ENCODE results near the gene WFDC12.

Gene WFDC12

DNA sequence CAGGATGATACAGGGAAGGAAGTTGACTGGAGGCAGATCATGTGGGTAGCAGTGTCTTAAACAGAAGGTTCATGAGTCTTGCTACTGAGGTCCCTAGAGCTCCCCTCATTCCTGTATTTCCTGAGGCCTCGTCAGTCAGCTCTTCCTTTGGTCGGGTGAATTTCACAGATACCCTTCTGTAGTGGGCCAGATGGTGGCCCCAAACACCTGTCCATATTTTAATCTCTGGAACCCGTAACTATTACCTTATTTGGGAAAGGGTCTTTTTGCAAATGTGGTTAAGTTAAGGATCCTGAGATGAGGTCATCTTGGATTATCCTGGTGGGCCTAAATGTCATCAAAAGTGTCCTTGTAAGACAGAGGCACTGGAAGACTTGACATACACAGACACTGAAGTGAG lies 32.9 kb downstream of the WFDC12 start:
- DNase-seq (ENCODE audit: low read depth in 2 of 2): no peak

- DNase-seq (ENCODE audit: low read depth in 2 of 2): no peak
Measured at GRCh38 chr20:45090481-45090880, 33.8 kb downstream of the WFDC12 start.

DNA sequence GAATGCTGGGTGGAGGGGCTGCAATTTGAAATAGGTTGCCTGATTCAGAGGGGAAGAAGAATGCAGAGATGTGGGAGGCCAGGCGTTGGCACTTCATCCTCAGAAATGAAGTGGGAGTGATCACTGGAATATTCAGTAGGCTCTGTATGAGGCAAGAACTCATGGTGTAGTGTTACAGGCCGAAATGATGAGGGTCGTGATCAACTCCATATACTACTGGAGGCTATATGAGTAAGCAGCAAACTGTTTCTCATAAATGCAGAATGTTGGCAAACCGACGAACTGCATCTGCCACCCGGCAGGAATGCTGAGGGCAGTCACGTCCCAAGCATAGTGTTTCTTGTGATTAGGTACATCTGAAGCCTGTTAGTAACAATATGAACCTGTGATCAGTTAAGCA lies 36.0 kb downstream of the WFDC12 start:
- peak; percentile 87 to 90 for DNase-seq (ENCODE audit: low read depth in 2 of 2)

DNA sequence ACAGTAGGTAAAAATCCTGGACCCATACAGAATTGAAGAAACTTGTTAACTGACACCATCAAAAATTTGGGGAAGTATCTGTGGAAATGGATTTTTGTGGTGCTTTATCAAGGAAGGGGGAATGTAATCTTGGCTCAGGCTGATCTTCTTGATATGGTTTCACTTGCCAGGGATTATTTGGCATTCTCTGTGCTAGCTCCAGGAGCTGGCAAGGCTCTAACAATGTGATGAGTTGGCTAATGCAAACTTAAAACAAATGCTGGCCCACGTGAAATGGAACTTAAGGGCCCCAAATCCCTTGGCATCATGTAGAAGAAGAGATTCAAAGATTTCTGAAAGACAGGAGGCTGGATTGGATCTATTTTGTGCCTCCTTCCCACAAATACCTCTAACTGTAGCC lies 36.5 kb downstream of the WFDC12 start:
- no peak for DNase-seq (ENCODE audit: low read depth in 2 of 2)

DNA sequence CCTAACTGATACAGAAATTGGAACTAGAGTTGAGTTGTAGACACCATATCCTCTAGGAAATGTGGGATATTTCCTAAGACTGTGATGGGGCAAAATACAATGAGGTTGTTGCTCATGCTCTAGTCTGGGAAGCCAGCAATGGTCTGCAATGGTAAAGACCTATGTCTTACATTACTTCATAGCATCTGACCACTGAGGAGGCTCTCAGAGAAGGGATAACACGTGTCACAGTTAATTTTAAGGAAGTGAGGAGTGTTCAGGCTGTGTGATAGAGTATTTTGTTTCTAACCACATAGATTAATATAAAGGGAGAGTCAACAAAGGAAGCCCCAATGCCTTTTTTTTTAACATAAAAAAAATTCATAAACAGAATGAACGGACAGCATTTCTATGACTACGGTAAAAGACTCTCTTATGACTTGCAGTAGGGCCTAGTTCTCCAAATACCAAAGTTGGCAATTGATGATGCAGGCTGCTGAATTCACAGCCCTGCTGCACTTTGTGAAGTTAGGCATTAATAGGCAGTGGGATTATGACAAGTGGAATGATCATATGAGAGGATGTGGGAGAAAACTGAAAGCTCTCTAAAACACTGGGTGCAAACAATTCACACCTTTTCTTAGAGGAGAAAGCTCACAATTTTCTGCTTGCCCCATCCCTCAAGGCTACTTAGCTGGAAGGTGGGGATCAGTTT lies 37.0 kb downstream of the WFDC12 start:
- no peak for DNase-seq (ENCODE audit: low read depth in 2 of 2)

DNA sequence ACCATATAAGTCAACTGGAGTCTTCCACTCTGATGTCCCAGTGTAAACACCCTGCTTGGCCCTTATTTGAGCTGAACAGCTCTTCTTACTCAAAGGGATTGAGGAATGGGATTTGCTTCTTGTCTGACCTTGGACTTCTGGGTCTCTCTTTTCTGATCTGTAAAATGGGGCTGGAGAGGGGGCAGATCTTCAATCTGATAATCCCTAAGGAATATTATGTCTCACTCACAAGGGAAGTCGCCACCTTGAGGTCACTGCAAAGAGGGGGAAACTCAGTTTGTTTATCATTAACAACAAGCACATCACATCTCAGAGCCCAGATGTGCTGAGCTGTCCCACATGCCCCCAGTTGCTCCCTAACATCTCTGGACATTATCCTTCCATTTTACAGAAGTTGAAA lies 38.4 kb downstream of the WFDC12 start:
- no peak for DNase-seq (ENCODE audit: low read depth in 2 of 2)

GRCh38 chr20:45085289-45085688 lies 39.0 kb downstream of the WFDC12 start:
- DNase-seq (ENCODE audit: low read depth in 2 of 2): no peak

DNA sequence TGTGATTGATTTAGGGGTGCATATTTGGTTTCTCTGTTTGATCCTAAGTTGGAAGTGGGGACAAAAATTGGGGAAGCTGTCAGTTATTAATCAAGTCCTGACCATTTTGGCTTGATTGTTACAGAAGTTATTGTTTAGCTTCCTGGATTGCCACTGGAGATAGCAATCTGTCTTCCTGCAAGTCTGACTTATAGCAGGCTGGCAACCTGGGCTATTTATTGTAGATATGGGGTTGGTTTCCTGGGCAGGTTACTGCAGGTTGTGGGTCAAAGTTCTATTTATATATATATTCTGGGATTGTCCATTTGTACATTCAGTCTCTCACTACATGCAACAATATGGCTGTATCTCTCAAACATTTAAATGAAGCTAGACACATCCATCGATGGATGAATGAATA lies 41.1 kb downstream of the WFDC12 start:
- DNase-seq (ENCODE audit: low read depth in 2 of 2): no peak

- DNase-seq (ENCODE audit: low read depth in 2 of 2): no peak
Measured at GRCh38 chr20:45082468-45082867, 41.8 kb downstream of the WFDC12 start.

DNA sequence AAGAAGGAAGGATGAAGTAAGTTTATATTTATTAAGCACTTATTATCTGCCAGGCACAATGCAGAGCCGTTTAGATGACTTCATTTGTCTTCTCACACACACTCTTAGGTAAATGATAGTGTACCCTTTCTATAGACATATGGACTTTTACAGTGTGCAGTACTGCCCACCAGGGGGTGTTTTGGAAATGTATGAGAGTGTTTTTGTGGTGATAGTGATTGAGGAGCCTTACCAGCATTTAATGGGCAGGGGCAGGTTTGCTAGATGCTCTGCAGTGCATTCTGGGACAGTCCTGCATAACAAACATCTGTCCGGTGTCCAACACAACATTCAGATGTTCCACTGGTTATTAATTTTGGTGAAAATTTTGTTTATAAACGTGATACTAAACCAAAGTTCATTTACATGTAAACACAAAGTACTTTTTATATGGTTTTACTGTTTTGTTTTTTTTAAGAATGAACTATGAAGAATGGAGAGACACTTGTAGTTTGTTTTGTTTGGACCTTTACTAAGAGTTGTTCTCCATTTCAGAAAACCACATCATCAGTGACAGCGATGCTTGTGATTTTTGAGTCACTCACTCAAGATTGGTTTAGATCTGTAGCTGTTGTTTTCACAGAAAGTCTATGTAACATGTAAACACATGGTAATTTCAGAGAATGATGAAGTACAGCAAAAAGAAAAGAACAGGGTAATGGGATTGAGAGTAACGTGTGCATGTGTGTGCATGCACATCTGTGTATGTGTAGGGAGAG lies 43.2 kb downstream of the WFDC12 start:
- no peak for DNase-seq (ENCODE audit: low read depth in 2 of 2)

GRCh38 chr20:45077559-45077958 lies 46.7 kb downstream of the WFDC12 start:
- DNase-seq (ENCODE audit: low read depth in 2 of 2): no peak

All from fibroblast of skin of left quadriceps (primary cell).